SK-N-SH (cell line): ENCODE measurements around the gene DDR1. TPM values are rescaled to one million over a fixed set of nuclear protein-coding genes. Genes with fewer than 3 reads are reported as not detected.
"Not testable (repeated sequence)": the region's sequence is repeated elsewhere in the genome, so short reads cannot be mapped to it uniquely, and the experiment has no call there.

Experiments used
- CTCF ChIA-PET: fragments of 300-600, 350-600 bp; formaldehyde crosslinking; extraction: SDS; loops from one replicate; lab custom pipeline; 2021; lab: Yijun Ruan, JAX
- POLR2A ChIA-PET: fragments of 350-600 bp; sonication (Branson Sonifier 250); formaldehyde crosslinking; extraction: SDS; loops from one replicate; lab custom pipeline; 2020; ENCODE audit warnings: antibody characterized with exemption, inconsistent platforms; lab: Yijun Ruan, JAX
- DNase-seq: peaks from one replicate; pipeline ENCODE4 v3.0.0; 2012
- H2AFZ ChIP-seq: fragments of 200-600 bp; sonication (generic); 2 replicates; pipeline ENCODE4 v1.8.1; 2016; ENCODE audit warnings: antibody characterized with exemption, mild to moderate bottlenecking, low read depth
- H3F3A ChIP-seq: fragments of 200-600 bp; sonication (generic); replicated peaks from 2 replicates; pipeline ENCODE3; 2016; ENCODE audit warnings: antibody characterized with exemption, mild to moderate bottlenecking; ENCODE audit not compliant: insufficient read depth
- H3K27ac ChIP-seq, 2 experiments: fragments of 200-500 bp in 1 of 2; fragments of 200-600 bp in 1 of 2; sonication (Bioruptor generic) in 1 of 2; sonication (generic), shearing (Covaris generic) in 1 of 2; 2 replicates each; pipeline versions ENCODE4 v1.5.1 to v1.6.1; 2014 to 2016; ENCODE audit warnings: low read depth in 2 of 2, inconsistent platforms in 1 of 2, low read length in 1 of 2, mild to moderate bottlenecking in 1 of 2, mixed read lengths in 1 of 2
- H3K27me3 ChIP-seq: fragments of 200-600 bp; sonication (generic), shearing (Covaris generic); 2 replicates; pipeline ENCODE4 v1.6.1; 2016; ENCODE audit warnings: mixed run types; ENCODE audit not compliant: insufficient read depth
- H3K36me3 ChIP-seq, 2 experiments: fragments of 200-500 bp in 1 of 2; fragments of 200-600 bp in 1 of 2; sonication (Bioruptor generic) in 1 of 2; sonication (generic) in 1 of 2; replicated peaks in 1 of 2; 2 replicates each; pipeline versions ENCODE3 to v1.5.1; 2014 to 2016; ENCODE audit warnings: low read length in 1 of 2, mild to moderate bottlenecking in 1 of 2; ENCODE audit not compliant: insufficient read depth in 2 of 2, control insufficient read depth in 1 of 2
- H3K4me1 ChIP-seq, 2 experiments: fragments of 200-500 bp in 1 of 2; fragments of 200-600 bp in 1 of 2; sonication (Bioruptor generic) in 1 of 2; sonication (generic), shearing (Covaris generic) in 1 of 2; 2 replicates each; pipeline versions ENCODE4 v1.5.1 to v1.6.1; 2014 to 2016; ENCODE audit warnings: low read depth in 1 of 2, low read length in 1 of 2, mixed run types in 1 of 2; ENCODE audit not compliant: insufficient read depth in 2 of 2, control insufficient read depth in 1 of 2
- H3K4me2 ChIP-seq: fragments of 200-600 bp; sonication (generic), shearing (Covaris generic); 2 replicates; pipeline ENCODE4 v1.6.1; 2017; ENCODE audit warnings: mixed run types
- H3K4me3 ChIP-seq, 2 experiments: fragments of 200-500 bp in 1 of 2; fragments of 200-600 bp in 1 of 2; sonication (Bioruptor generic) in 1 of 2; sonication (generic), shearing (Covaris generic) in 1 of 2; 2 replicates each; pipeline versions ENCODE4 v1.5.1 to v1.8.1; 2014 to 2016; ENCODE audit warnings: low read depth in 2 of 2, inconsistent platforms in 1 of 2, low read length in 1 of 2, mild to moderate bottlenecking in 1 of 2, mixed read lengths in 1 of 2, moderate library complexity in 1 of 2
- H3K79me2 ChIP-seq: fragments of 200-600 bp; sonication (generic); 2 replicates; pipeline ENCODE4 v1.8.1; 2017; ENCODE audit warnings: mild to moderate bottlenecking; ENCODE audit not compliant: insufficient read depth
- H3K9ac ChIP-seq: fragments of 200-600 bp; sonication (generic); 2 replicates; pipeline ENCODE4 v1.6.1; 2017; ENCODE audit warnings: mixed run types
- H3K9me2 ChIP-seq: fragments of 200-600 bp; sonication (generic); 2 replicates; pipeline ENCODE4 v1.6.1; 2017; ENCODE audit warnings: mixed run types
- H3K9me3 ChIP-seq: fragments of 200-600 bp; sonication (generic); 2 replicates; pipeline ENCODE4 v1.6.1; 2017; ENCODE audit warnings: mixed run types, mild to moderate bottlenecking, moderate library complexity
- H4K20me1 ChIP-seq: fragments of 200-600 bp; sonication (generic); 2 replicates; pipeline ENCODE4 v1.6.1; 2017; ENCODE audit warnings: mild to moderate bottlenecking, mixed run types; ENCODE audit not compliant: insufficient read depth
- CHD2 ChIP-seq: fragments of 150-350 bp; IDR thresholded peaks from 2 replicates; pipeline ENCODE4 v1.6.1; 2018; ENCODE audit warnings: low read length; ENCODE audit not compliant: partially characterized antibody
- EP300 ChIP-seq, 2 experiments: IDR thresholded peaks; 2 replicates each; pipeline versions ENCODE4 v1.4.0 to v1.6.1; 2012; ENCODE audit warnings: borderline replicate concordance in 1 of 2, low read depth in 1 of 2, low read length in 1 of 2
- FOSL2 ChIP-seq: IDR thresholded peaks from 2 replicates; pipeline ENCODE4 v1.4.0; 2012; ENCODE audit warnings: low read depth, mild to moderate bottlenecking, moderate library complexity, borderline replicate concordance
- FOXM1 ChIP-seq: IDR thresholded peaks from 2 replicates; pipeline ENCODE4 v1.4.0; 2012; ENCODE audit warnings: low read depth, mild to moderate bottlenecking
- JUND ChIP-seq: IDR thresholded peaks from 2 replicates; pipeline ENCODE4 v1.4.0; 2012
- MEF2A ChIP-seq: IDR thresholded peaks from 2 replicates; pipeline ENCODE4 v1.4.0; 2012; ENCODE audit warnings: low read depth, borderline replicate concordance
- MXI1 ChIP-seq: IDR thresholded peaks from 2 replicates; pipeline ENCODE4 v1.6.1; 2012; ENCODE audit warnings: mild to moderate bottlenecking, low read depth, low read length, improper control_type of control experiment
- NFIC ChIP-seq: IDR thresholded peaks from 2 replicates; pipeline ENCODE4 v1.4.0; 2012; ENCODE audit warnings: borderline replicate concordance
- RCOR1 ChIP-seq: fragments of 150-350 bp; IDR thresholded peaks from 2 replicates; pipeline ENCODE4 v1.6.1; 2017; ENCODE audit warnings: antibody characterized with exemption, low read length
- RFX5 ChIP-seq: IDR thresholded peaks from 2 replicates; pipeline ENCODE4 v1.6.1; 2012; ENCODE audit warnings: mild to moderate bottlenecking, improper control_type of control experiment, low read length
- SMC3 ChIP-seq: IDR thresholded peaks from 2 replicates; pipeline ENCODE4 v1.6.1; 2012; ENCODE audit warnings: low read depth, low read length, improper control_type of control experiment
- TAF1 ChIP-seq: IDR thresholded peaks from 2 replicates; pipeline ENCODE4 v1.6.1; 2012; ENCODE audit warnings: low read depth, mild to moderate bottlenecking, low read length, moderate library complexity, borderline replicate concordance
- TCF12 ChIP-seq: IDR thresholded peaks from 2 replicates; pipeline ENCODE4 v1.4.0; 2012
- TEAD4 ChIP-seq: IDR thresholded peaks from 2 replicates; pipeline ENCODE4 v1.4.0; 2012; ENCODE audit warnings: mild to moderate bottlenecking, borderline replicate concordance; ENCODE audit not compliant: insufficient read depth
- WGBS: methylation state at CpG from one replicate; pipeline ENCODE4 v1.1.6; 2017; ENCODE audit warnings: low lambda C conversion rate; 5-methylcytosine and 5-hydroxymethylcytosine counted together
- polyA plus RNA-seq, 3 experiments: library from polyadenylated mRNA; depleted of rRNA; stranded (reverse); fragments of >200 nt; gene quantifications; 2 replicates each; pipeline ENCODE4 v1.2.3, GENCODE V29; 2012
- TF ChIP-seq, protein P1 (sequence below): fragments of 150-350 bp; IDR thresholded peaks from 2 replicates; pipeline ENCODE4 v1.6.1; 2016; ENCODE audit warnings: mild to moderate bottlenecking, low read depth, low read length
- TF ChIP-seq, protein P2 (sequence below): fragments of 200-600 bp; sonication (generic); IDR thresholded peaks from 2 replicates; pipeline ENCODE4 v1.6.1; 2017; ENCODE audit warnings: antibody characterized with exemption, mild to moderate bottlenecking, moderate library complexity
- TF ChIP-seq, protein P3 (sequence below): IDR thresholded peaks from 2 replicates; pipeline ENCODE4 v1.4.0; 2012; ENCODE audit warnings: low read depth, borderline replicate concordance

DDR1 gene
- polyA plus RNA-seq, 1 of the 3 experiments (the other 2 are of a cell fraction): 52.8 TPM

DNA sequence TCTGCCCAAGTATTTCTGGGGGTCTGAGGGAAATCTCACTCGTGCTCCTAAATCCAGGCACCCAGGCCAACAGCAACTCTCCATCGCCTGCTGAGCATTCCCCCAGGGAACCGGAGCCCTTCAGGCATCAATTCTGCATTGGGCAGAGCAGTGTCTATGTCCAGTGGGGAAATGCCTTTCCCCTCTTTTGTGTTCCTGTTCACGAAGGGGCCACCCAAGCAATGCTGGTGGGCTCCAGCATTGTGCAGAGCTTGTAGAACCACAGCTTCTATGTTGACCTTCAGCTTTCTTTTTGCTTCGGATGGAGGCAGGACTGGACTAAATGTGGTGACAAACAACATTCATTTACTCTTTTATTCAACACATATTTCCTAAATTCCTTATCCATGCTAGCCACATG, 27.2 kb upstream of the DDR1 start:
- H3K4me2 ChIP-seq: no peak overlapping the region
- H3K79me2 ChIP-seq: no peaks in the 10 kb centered on the region
- no peaks in the 10 kb centered on the region for H3K27me3 ChIP-seq
- TF ChIP-seq NFIC (no peak), TEAD4 (no peak), RCOR1 (no peak), JUND (no peak), MEF2A (no peak), CHD2 (no peak), RFX5 (no peak), MXI1 (no peak)
- TF ChIP-seq, protein P1, sequence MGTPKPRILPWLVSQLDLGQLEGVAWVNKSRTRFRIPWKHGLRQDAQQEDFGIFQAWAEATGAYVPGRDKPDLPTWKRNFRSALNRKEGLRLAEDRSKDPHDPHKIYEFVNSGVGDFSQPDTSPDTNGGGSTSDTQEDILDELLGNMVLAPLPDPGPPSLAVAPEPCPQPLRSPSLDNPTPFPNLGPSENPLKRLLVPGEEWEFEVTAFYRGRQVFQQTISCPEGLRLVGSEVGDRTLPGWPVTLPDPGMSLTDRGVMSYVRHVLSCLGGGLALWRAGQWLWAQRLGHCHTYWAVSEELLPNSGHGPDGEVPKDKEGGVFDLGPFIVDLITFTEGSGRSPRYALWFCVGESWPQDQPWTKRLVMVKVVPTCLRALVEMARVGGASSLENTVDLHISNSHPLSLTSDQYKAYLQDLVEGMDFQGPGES: no peak
- TF ChIP-seq, protein P2, sequence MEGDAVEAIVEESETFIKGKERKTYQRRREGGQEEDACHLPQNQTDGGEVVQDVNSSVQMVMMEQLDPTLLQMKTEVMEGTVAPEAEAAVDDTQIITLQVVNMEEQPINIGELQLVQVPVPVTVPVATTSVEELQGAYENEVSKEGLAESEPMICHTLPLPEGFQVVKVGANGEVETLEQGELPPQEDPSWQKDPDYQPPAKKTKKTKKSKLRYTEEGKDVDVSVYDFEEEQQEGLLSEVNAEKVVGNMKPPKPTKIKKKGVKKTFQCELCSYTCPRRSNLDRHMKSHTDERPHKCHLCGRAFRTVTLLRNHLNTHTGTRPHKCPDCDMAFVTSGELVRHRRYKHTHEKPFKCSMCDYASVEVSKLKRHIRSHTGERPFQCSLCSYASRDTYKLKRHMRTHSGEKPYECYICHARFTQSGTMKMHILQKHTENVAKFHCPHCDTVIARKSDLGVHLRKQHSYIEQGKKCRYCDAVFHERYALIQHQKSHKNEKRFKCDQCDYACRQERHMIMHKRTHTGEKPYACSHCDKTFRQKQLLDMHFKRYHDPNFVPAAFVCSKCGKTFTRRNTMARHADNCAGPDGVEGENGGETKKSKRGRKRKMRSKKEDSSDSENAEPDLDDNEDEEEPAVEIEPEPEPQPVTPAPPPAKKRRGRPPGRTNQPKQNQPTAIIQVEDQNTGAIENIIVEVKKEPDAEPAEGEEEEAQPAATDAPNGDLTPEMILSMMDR: no peak
- H3K4me3 ChIP-seq: no peak overlapping the region
- no peak overlapping the region for H3K9ac ChIP-seq
- H3K4me1 ChIP-seq: no peaks in the 10 kb centered on the region
- no peaks in the 10 kb centered on the region for H4K20me1 ChIP-seq
- no peaks in the 10 kb centered on the region for H3F3A ChIP-seq
- POLR2A ChIA-PET: no interaction called here
- no peak overlapping the region for H2AFZ ChIP-seq
- no peak for DNase-seq
- no peak overlapping the region for H3K27ac ChIP-seq
- H3K9me2 ChIP-seq: no peaks in the 10 kb centered on the region
- CTCF ChIA-PET: interaction anchor here (0.6 to 1.7 kb wide), 4 partner anchors 20 to 1929 kb away, joined by 3 to 9 read pairs (median 4); no protein-coding TSS in a partner anchor
- WGBS: 28% methylated on average over 3 of the region's 5 CpGs
- no peaks in the 10 kb centered on the region for H3K9me3 ChIP-seq
- no peaks in the 10 kb centered on the region for H3K36me3 ChIP-seq

DNA sequence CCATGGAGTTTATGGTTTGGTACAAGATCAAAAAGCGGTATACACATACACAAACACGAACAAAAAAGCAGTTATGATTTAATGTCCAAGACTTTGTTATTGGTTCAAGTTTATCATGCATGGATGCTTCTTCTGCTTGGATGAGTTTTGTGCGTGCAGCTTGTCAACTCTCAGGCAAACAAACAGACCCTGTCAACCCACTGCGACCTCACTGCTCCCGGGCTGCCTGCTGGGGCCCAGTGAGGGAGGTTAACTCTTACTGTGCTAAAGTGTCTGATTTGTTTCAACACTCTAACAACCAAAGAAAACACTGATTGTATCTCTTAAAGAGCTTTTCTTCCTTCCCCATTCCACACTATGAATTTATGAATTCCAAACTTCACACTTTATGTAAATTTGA, 26.8 kb upstream of the DDR1 start:
- Histone ChIP-seq H3K9ac (no peak overlapping the region), H3K36me3 (no peaks in the 10 kb centered on the region), H3F3A (no peaks in the 10 kb centered on the region), H2AFZ (no peak overlapping the region), H3K9me2 (no peaks in the 10 kb centered on the region), H4K20me1 (no peaks in the 10 kb centered on the region), H3K27me3 (no peaks in the 10 kb centered on the region), H3K4me2 (no peak overlapping the region), H3K27ac (no peak overlapping the region), H3K79me2 (no peaks in the 10 kb centered on the region), H3K4me1 (no peaks in the 10 kb centered on the region), H3K9me3 (no peaks in the 10 kb centered on the region), H3K4me3 (no peak overlapping the region)
- TF ChIP-seq, protein P1: no peak
- TF ChIP-seq EP300 (IDR thresholded peaks at IDR 0.05; ENCODE audit: borderline replicate concordance in 1 of 2, low read depth in 1 of 2, low read length in 1 of 2): no peak
- no peak for TF ChIP-seq CHD2
- no peak for TF ChIP-seq TCF12
- no peak for TF ChIP-seq TAF1
- no peak for TF ChIP-seq FOXM1
- TF ChIP-seq, protein P3, sequence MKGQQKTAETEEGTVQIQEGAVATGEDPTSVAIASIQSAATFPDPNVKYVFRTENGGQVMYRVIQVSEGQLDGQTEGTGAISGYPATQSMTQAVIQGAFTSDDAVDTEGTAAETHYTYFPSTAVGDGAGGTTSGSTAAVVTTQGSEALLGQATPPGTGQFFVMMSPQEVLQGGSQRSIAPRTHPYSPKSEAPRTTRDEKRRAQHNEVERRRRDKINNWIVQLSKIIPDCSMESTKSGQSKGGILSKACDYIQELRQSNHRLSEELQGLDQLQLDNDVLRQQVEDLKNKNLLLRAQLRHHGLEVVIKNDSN: no peak
- TF ChIP-seq RFX5: no peak
- TF ChIP-seq MXI1: no peak
- TF ChIP-seq TEAD4: no peak
- no peak for TF ChIP-seq MEF2A
- TF ChIP-seq SMC3: no peak
- no peak for TF ChIP-seq FOSL2
- CTCF ChIA-PET: interaction anchor here (1.2 to 1.7 kb wide), 3 partner anchors 20 to 222 kb away, joined by 4 to 9 read pairs (median 5); no protein-coding TSS in a partner anchor
- WGBS: 48% methylated on average over 5 of the region's 5 CpGs
- DNase-seq: no peak
- POLR2A ChIA-PET: no interaction called here

DNA sequence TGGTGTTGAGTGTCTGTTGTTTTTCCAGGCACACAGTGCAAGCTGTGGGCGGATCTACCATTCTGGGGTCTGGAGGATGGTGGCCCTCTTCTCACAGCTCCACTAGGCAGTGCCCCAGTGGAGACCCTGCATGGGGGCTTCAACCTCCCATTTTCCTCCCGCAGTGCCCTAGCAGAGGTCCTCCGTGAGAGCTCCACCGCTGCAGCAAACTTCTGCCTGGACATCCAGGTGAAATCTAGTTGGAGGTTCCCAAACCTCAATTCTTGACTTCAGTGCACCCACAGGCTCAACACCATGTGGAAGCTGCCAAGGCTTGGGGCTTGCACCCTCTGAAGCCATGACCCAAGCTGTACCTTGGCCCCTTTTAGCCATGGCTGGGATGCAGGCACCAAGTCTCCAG, 24.6 kb upstream of the DDR1 start:
- 67% methylated on average over 2 of the region's 4 CpGs for WGBS
- H2AFZ ChIP-seq, CTCF ChIA-PET, POLR2A ChIA-PET, H3K27ac ChIP-seq, H3K9ac ChIP-seq, H3K4me1 ChIP-seq, H3K4me2 ChIP-seq, H3K9me2 ChIP-seq, H3K36me3 ChIP-seq, H3K79me2 ChIP-seq, H3F3A ChIP-seq, H4K20me1 ChIP-seq, H3K27me3 ChIP-seq, DNase-seq, H3K4me3 ChIP-seq, H3K9me3 ChIP-seq: not testable (repeated sequence)
